Measurements from ENCODE around the gene VTCN1. TPM values are rescaled to one million over a fixed set of nuclear protein-coding genes. Genes with fewer than 3 reads are reported as not detected.

Gene VTCN1
- total and polyA plus RNA-seq, 2 of the 8 experiments (the other 6 are each of a cell fraction or from before 2014, with no cell fraction given): 0.32 TPM; not detected in 1

- Histone ChIP-seq H3K4me2 (ENCODE audit: insufficient read depth in 1 of 2, low read depth in 2 of 2, low read length in 2 of 2) (no peak overlapping the region), H2BK5ac (ENCODE audit: low read depth, low read length) (no peak overlapping the region), H3K79me2 (ENCODE audit: control insufficient read depth in 1 of 2, insufficient read depth in 2 of 2, low read length in 2 of 2) (no peaks in the 10 kb centered on the region; a peak in 1 of 4 replicates), H3K14ac (ENCODE audit: insufficient read length) (no peak overlapping the region), H2BK12ac (ENCODE audit: low read depth, low read length) (no peak overlapping the region), H4K20me1 (replicated peaks in 1 of 2; ENCODE audit: control insufficient read depth in 1 of 2, insufficient read depth in 2 of 2, low read length in 2 of 2) (no peaks in the 10 kb centered on the region), H3K79me1 (ENCODE audit: low read depth, low read length) (no peaks in the 10 kb centered on the region), H2BK120ac (replicated peaks; ENCODE audit: low read depth, low read length) (no peak overlapping the region), H4K8ac (ENCODE audit: extremely low read depth, insufficient read depth, low read length) (no peak overlapping the region), H2AFZ (ENCODE audit: low read length) (no peak overlapping the region), H3K4me1 (replicated peaks in 1 of 4; ENCODE audit: control insufficient read depth in 3 of 4, insufficient read depth in 4 of 4, low read length in 3 of 4) (peaks cover 2 to 16% (median 10%) of the 10 kb centered on the region in 4 experiments), H3K27me3 (replicated peaks in 1 of 4; ENCODE audit: control insufficient read depth in 3 of 4, extremely low read depth in 1 of 4, insufficient read depth in 3 of 4, low read length in 3 of 4) (no peaks in the 10 kb centered on the region; a peak in 1 of 7 replicates), H2AK5ac (ENCODE audit: low read depth, low read length) (no peak overlapping the region), H3K23ac (ENCODE audit: insufficient read length) (no peak overlapping the region), H3K18ac (ENCODE audit: extremely low read depth, low read length) (peak overlapping the region; percentile 21; the same call in 1 of the 2 replicates), H3K9me3 (ENCODE audit: insufficient read depth in 2 of 2, low read depth in 1 of 2, low read length in 1 of 2) (no peaks in the 10 kb centered on the region), H4K5ac (ENCODE audit: insufficient read length, low read depth, low read length) (no peak overlapping the region), H2BK15ac (ENCODE audit: low read length) (no peak overlapping the region), H3K23me2 (ENCODE audit: low read depth, low read length) (peaks cover 5% of the 10 kb centered on the region; the same call in 1 of the 2 replicates), H3K36me3 (ENCODE audit: control insufficient read depth in 2 of 4, insufficient read depth in 4 of 4, low read length in 3 of 4) (no peaks in the 10 kb centered on the region), H3K27ac (ENCODE audit: low read depth, low read length) (no peak overlapping the region), H3K56ac (replicated peaks; ENCODE audit: insufficient read length, low read depth, low read length) (no peak overlapping the region), H2BK20ac (ENCODE audit: low read length) (0 out of 2 replicates have a peak overlapping the region, but pooled peaks have one; percentile 22), H4K91ac (replicated peaks; ENCODE audit: insufficient read length, low read length) (no peak overlapping the region), H3K9ac (replicated peaks in 1 of 4; ENCODE audit: extremely low read depth in 1 of 4, low read depth in 3 of 4, low read length in 3 of 4) (no peak overlapping the region), H3K4me3 (ENCODE audit: extremely low read depth in 1 of 4, insufficient read depth in 2 of 4, low read depth in 3 of 4, low read length in 4 of 4) (no peak overlapping the region), H3K4ac (replicated peaks; ENCODE audit: insufficient read length, low read depth, low read length) (no peak overlapping the region)
- ChIA-PET POLR2A (ENCODE audit: partially characterized antibody) (interaction anchor here (2.2 kb wide), 1 partner anchor 13 kb away, joined by 6 read pairs; no protein-coding TSS in a partner anchor), CTCF (ENCODE audit: partially characterized antibody) (interaction anchor here (0.6 to 13.2 kb wide), 4 partner anchors 11 to 708 kb away, joined by 3 to 114 read pairs (median 6); no protein-coding TSS in a partner anchor)
- FAIRE-seq (no peak), DNase-seq (ENCODE audit: low read depth in 1 of 2, low spot score in 2 of 2) (no peak)
- 83% methylated on average over 1 of the region's 1 CpG; no CpG with 5 or more reads in 1 of the 2 experiments for WGBS, 2 experiments (ENCODE audit: extremely low coverage in 1 of 2, insufficient coverage in 1 of 2, insufficient read length in 1 of 2, insufficient replicate concordance in 2 of 2, low coverage in 1 of 2, low lambda C conversion rate in 2 of 2, missing lambda C conversion rate in 1 of 2)
- TF ChIP-seq KDM4A (IDR thresholded peaks at IDR 0.05; ENCODE audit: low read depth, low read length, severe bottlenecking) (no peak), POLR2AphosphoS5 (IDR thresholded peaks at IDR 0.05; ENCODE audit: low read depth, low read length) (no peak), BCL11A (IDR thresholded peaks at IDR 0.05; ENCODE audit: low read depth in 2 of 2, low read length in 2 of 2) (no peak), GABPA (IDR thresholded peaks at IDR 0.05; ENCODE audit: borderline replicate concordance, insufficient read depth, low read length) (no peak), GTF2F1 (IDR thresholded peaks at IDR 0.05; ENCODE audit: borderline replicate concordance, low read depth, low read length) (no peak), EZH2 (IDR thresholded peaks at IDR 0.05; ENCODE audit: low read depth, low read length, severe bottlenecking) (no peak)
These were observed 86.1 kb downstream of the VTCN1 start for GRCh38 chr1:117124661-117125060.

Data from H1 (cell line).